Measurements from ENCODE around the gene ASB6. TPM values are rescaled to one million over a fixed set of nuclear protein-coding genes. Genes with fewer than 3 reads are reported as not detected.

The ASB6 gene
- total RNA-seq, 1 experiment from 2014 or later = 20.0 TPM

GRCh38 chr9:129675620-129676019 is 33.7 kb upstream of the ASB6 start (continued):
- no peak for TF ChIP-seq ZNF425 (CRISPR knock-in tag; conservative IDR thresholded peaks at IDR 0.05)
- TF ChIP-seq IRF2 (CRISPR knock-in tag; IDR thresholded peaks at IDR 0.05; ENCODE audit: borderline replicate concordance, low read depth) = no peak
- TF ChIP-seq ZNF416 (CRISPR knock-in tag; IDR thresholded peaks at IDR 0.05) = no peak
- TF ChIP-seq GRHL2 (CRISPR knock-in tag; IDR thresholded peaks at IDR 0.05; ENCODE audit: insufficient replicate concordance, severe bottlenecking) = no peak
- TF ChIP-seq ARID4B (CRISPR knock-in tag; IDR thresholded peaks at IDR 0.05; ENCODE audit: borderline replicate concordance) = no peak
- TF ChIP-seq E2F5 (CRISPR knock-in tag; IDR thresholded peaks at IDR 0.05) = no peak
- no peak for TF ChIP-seq ATF6 (CRISPR knock-in tag; IDR thresholded peaks at IDR 0.05)
- no peak for TF ChIP-seq ZNF671 (CRISPR knock-in tag; IDR thresholded peaks at IDR 0.05)
- no peak for TF ChIP-seq FOXK1 (CRISPR knock-in tag; IDR thresholded peaks at IDR 0.05)
- TF ChIP-seq TEAD4 (CRISPR knock-in tag; IDR thresholded peaks at IDR 0.05) = no peak
- no peak for TF ChIP-seq FOXP1 (CRISPR knock-in tag; IDR thresholded peaks at IDR 0.05; ENCODE audit: borderline replicate concordance)

- no peak for ATAC-seq
- TF ChIP-seq MXD4 (CRISPR knock-in tag; IDR thresholded peaks at IDR 0.05; ENCODE audit: borderline replicate concordance) (no peak), ZNF416 (CRISPR knock-in tag; IDR thresholded peaks at IDR 0.05) (no peak), ZNF219 (CRISPR knock-in tag; IDR thresholded peaks at IDR 0.05; ENCODE audit: borderline replicate concordance) (no peak), TEAD1 (CRISPR knock-in tag; IDR thresholded peaks at IDR 0.05) (no peak), MLX (CRISPR knock-in tag; IDR thresholded peaks at IDR 0.05) (no peak), ATF3 (CRISPR knock-in tag; conservative IDR thresholded peaks at IDR 0.05) (no peak), SOX15 (CRISPR knock-in tag; IDR thresholded peaks at IDR 0.05) (no peak), FOXP4 (CRISPR knock-in tag; IDR thresholded peaks at IDR 0.05) (no peak)
- POLR2A ChIA-PET = no interaction called here
- no peak for DNase-seq (ENCODE audit: low spot score)
- no peaks in the 10 kb centered on the region for H3K36me3 Mint-ChIP-seq
- H3K4me1 Mint-ChIP-seq = peaks cover 21% of the 10 kb centered on the region
- no peak overlapping the region for H3K27ac Mint-ChIP-seq
- H3K4me3 Mint-ChIP-seq = no peak overlapping the region
- CTCF ChIA-PET = interaction anchor here (2.5 kb wide), 1 partner anchor 46 kb away, joined by 7 read pairs; no protein-coding TSS in a partner anchor
- no peaks in the 10 kb centered on the region for H3K9me3 Mint-ChIP-seq
- no peaks in the 10 kb centered on the region; the same call in 1 of the 2 replicates for H3K27me3 Mint-ChIP-seq (ENCODE audit: low read depth)
Measured at GRCh38 chr9:129674229-129674628, 32.3 kb upstream of the ASB6 start.
